ENCODE data around the gene PPFIA2.

- TF ChIP-seq CTCF (IDR thresholded peaks at IDR 0.05) (no peak), REST (IDR thresholded peaks at IDR 0.05; ENCODE audit: low read depth, low read length) (no peak), ELF1 (IDR thresholded peaks at IDR 0.05) (no peak), EZH2phosphoT487 (IDR thresholded peaks at IDR 0.05; ENCODE audit: borderline replicate concordance, low read depth) (no peak)
Observed at GRCh38 chr12:81208187-81208911, 550.8 kb downstream of the PPFIA2 start.
